HL-60 (cell line): ENCODE measurements around the gene MAN2B1.

ENCODE experiments used
- DNase-seq, 2 experiments: peaks; one replicate each; pipeline ENCODE4 v3.0.0-alpha.2; 2010 to 2020; ENCODE audit warnings: low read depth in 1 of 2, low spot score in 1 of 2
- H3K27ac ChIP-seq: fragments of 250-450 bp; sonication (Bioruptor Pico); replicated peaks from 2 replicates; pipeline ENCODE4 v1.5.1; 2020; ENCODE audit warnings: mild to moderate bottlenecking, moderate library complexity
- H3K27me3 ChIP-seq: fragments of 250-450 bp; sonication (Bioruptor Pico); 2 replicates; pipeline ENCODE4 v1.5.1; 2021; ENCODE audit warnings: mild to moderate bottlenecking, moderate library complexity; ENCODE audit not compliant: insufficient read depth, poor library complexity, severe bottlenecking
- H3K4me3 ChIP-seq: replicated peaks from 2 replicates; pipeline ENCODE4 v1.5.1; 2011; ENCODE audit warnings: mild to moderate bottlenecking, control low read depth, low read length; ENCODE audit not compliant: insufficient read depth
- GABPA ChIP-seq: IDR thresholded peaks from 2 replicates; pipeline ENCODE4 v1.6.1; 2012; ENCODE audit warnings: low read depth
- POLR2AphosphoS5 ChIP-seq: IDR thresholded peaks from 2 replicates; pipeline ENCODE4 v1.6.1; 2012; ENCODE audit warnings: low read depth
- SPI1 ChIP-seq: IDR thresholded peaks from 2 replicates; pipeline ENCODE4 v1.6.1; 2012; ENCODE audit warnings: low read depth, mild to moderate bottlenecking, borderline replicate concordance
- TF ChIP-seq, protein P1 (sequence below): IDR thresholded peaks from one replicate; pipeline ENCODE4 v1.5.1; 2011; ENCODE audit warnings: low read length, control low read depth, inconsistent platforms; ENCODE audit not compliant: insufficient read depth
- TF ChIP-seq, protein P2 (sequence below): IDR thresholded peaks from 2 replicates; pipeline ENCODE4 v1.6.1; 2012; ENCODE audit warnings: low read depth; ENCODE audit not compliant: insufficient replicate concordance

The MAN2B1 gene

GRCh38 chr19:12668346-12668745 is 1.8 kb upstream of the MAN2B1 start:
- Histone ChIP-seq H3K27me3 (no peaks in the 10 kb centered on the region), H3K4me3 (peak overlapping the region; percentile 86), H3K27ac (peak overlapping the region; percentile 99; the same call in 1 of the 2 replicates)
- no peak for DNase-seq
- TF ChIP-seq GABPA = no peak
- TF ChIP-seq SPI1 = no peak
- TF ChIP-seq POLR2AphosphoS5 = no peak
- TF ChIP-seq, protein P1, sequence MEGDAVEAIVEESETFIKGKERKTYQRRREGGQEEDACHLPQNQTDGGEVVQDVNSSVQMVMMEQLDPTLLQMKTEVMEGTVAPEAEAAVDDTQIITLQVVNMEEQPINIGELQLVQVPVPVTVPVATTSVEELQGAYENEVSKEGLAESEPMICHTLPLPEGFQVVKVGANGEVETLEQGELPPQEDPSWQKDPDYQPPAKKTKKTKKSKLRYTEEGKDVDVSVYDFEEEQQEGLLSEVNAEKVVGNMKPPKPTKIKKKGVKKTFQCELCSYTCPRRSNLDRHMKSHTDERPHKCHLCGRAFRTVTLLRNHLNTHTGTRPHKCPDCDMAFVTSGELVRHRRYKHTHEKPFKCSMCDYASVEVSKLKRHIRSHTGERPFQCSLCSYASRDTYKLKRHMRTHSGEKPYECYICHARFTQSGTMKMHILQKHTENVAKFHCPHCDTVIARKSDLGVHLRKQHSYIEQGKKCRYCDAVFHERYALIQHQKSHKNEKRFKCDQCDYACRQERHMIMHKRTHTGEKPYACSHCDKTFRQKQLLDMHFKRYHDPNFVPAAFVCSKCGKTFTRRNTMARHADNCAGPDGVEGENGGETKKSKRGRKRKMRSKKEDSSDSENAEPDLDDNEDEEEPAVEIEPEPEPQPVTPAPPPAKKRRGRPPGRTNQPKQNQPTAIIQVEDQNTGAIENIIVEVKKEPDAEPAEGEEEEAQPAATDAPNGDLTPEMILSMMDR = no peak
- TF ChIP-seq, protein P2, sequence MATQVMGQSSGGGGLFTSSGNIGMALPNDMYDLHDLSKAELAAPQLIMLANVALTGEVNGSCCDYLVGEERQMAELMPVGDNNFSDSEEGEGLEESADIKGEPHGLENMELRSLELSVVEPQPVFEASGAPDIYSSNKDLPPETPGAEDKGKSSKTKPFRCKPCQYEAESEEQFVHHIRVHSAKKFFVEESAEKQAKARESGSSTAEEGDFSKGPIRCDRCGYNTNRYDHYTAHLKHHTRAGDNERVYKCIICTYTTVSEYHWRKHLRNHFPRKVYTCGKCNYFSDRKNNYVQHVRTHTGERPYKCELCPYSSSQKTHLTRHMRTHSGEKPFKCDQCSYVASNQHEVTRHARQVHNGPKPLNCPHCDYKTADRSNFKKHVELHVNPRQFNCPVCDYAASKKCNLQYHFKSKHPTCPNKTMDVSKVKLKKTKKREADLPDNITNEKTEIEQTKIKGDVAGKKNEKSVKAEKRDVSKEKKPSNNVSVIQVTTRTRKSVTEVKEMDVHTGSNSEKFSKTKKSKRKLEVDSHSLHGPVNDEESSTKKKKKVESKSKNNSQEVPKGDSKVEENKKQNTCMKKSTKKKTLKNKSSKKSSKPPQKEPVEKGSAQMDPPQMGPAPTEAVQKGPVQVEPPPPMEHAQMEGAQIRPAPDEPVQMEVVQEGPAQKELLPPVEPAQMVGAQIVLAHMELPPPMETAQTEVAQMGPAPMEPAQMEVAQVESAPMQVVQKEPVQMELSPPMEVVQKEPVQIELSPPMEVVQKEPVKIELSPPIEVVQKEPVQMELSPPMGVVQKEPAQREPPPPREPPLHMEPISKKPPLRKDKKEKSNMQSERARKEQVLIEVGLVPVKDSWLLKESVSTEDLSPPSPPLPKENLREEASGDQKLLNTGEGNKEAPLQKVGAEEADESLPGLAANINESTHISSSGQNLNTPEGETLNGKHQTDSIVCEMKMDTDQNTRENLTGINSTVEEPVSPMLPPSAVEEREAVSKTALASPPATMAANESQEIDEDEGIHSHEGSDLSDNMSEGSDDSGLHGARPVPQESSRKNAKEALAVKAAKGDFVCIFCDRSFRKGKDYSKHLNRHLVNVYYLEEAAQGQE = no peak

GRCh38 chr19:12667731-12668302 is 1.3 kb upstream of the MAN2B1 start:
- TF ChIP-seq SPI1 (no peak), POLR2AphosphoS5 (no peak), GABPA (no peak)
- TF ChIP-seq, protein P1 = no peak
- TF ChIP-seq, protein P2 = no peak
- H3K27me3 ChIP-seq = no peaks in the 10 kb centered on the region
- DNase-seq = no peak
- H3K27ac ChIP-seq = no peak overlapping the region
- no peak overlapping the region for H3K4me3 ChIP-seq

GRCh38 chr19:12665671-12666264 is 774 bp downstream of the MAN2B1 start:
- TF ChIP-seq POLR2AphosphoS5 = 0 out of 2 replicates have a peak, but pooled peaks have one; percentile 24
- TF ChIP-seq, protein P1 = no peak
- peak overlapping the region; percentile 85 for H3K27ac ChIP-seq
- DNase-seq = peak in 1 of 2 experiments; percentile 12
- no peaks in the 10 kb centered on the region for H3K27me3 ChIP-seq
- H3K4me3 ChIP-seq = peak overlapping the region; percentile 94

- peak; percentile 83 to 98 for DNase-seq
- peak overlapping the region; percentile 85 for H3K27ac ChIP-seq
Observed at GRCh38 chr19:12665281-12665573, 1.3 kb downstream of the MAN2B1 start.

More at GRCh38 chr19:12665281-12665573, 1.3 kb downstream of the MAN2B1 start:
- TF ChIP-seq POLR2AphosphoS5 (peak; percentile 87), SPI1 (peak; percentile 100), GABPA (peak; percentile 87)
- TF ChIP-seq, protein P2 = no peak
- TF ChIP-seq, protein P1 = no peak
- Histone ChIP-seq H3K4me3 (peak overlapping the region; percentile 94), H3K27me3 (no peaks in the 10 kb centered on the region)
